HG03103 (cell line): ENCODE results near the gene DLGAP3.
A peak's percentile ranks its signal among the peaks of the same experiment; 100 is the strongest.

Experiments
- ATAC-seq: cut with Tn5 transposase; IDR thresholded peaks from one replicate; pipeline ENCODE4 v1.9.1; 2021; ENCODE audit warnings: low read depth; ENCODE audit not compliant: unreplicated experiment

DLGAP3 gene

DNA sequence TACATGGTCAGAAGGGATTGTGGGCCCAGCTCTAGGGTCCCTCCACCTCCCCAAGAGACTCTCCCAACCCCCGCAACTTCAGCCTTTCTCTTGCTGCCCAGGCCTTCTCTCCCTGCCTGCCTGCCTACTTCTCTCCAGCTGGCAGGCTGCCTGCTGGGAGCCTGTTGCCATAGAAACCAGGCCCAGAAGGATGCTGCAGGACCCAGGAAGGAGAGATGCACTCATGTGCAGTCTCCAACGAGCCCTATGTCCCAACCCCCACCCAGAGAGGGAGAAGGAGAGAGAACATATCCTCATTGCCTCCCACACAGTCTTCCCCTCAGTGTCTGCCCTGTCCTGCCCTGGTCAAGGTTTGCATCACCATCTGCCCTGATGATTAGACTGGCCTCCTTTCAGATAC lies 59.1 kb downstream of the DLGAP3 start:
- ATAC-seq: no peak

DNA sequence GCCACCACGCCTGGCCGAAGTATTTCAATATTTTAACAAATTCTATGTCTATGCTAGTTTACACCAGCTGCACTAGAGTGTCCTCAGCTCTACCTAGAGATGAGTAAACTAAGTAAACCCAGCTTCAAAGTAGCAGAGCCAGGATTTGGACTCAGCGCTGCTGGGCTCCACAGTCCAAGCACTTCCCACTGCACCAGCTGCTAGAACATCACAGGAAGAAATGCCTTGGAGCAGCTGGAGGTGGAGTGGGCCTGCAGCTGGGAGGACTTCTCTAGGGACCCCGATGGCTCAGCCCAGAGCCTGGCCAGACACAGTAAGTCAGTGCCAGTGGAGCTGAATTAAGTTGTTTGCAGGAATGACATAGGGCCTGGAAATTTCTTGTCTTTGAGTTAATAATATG lies 59.7 kb downstream of the DLGAP3 start:
- no peak for ATAC-seq

DNA sequence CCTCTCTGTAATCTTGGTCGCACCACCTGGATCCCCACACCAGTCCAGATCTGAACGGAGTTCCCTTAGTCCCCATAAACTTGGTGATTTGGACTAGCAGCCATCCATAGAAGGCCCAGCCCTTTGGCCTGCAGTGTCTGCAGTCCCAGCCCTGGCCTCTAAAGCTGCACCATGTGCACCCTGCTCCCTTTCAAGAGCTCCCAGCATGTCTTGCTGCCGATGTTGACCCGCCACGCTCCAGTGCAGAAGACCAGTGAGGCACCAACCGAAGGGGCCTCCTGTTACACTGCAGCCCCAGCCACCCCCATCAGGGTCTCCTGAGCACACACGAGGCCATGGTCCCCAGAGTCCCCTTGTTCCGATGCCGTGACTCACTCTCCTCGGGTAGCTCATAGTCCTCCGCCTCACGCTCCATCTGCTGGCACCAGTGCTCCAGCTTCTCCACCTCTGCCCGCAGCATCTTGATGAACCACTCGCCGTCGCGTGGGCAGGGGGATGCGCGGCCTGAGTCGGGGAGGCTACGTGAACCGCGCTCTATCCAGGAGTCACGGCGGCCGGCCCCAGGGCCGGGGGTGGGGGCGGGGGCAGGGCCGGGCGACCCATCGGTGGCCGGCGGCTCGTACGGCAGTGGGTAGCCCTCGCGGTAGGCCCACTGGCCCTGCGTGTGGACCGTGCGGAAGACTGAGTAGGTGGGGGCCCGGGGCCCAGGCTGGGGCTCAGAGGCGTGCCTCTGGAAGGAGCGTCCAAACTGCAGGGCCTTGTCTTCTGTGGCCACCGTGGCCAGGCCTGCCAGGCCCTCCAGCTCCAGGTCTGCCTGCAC lies 61.0 kb downstream of the DLGAP3 start:
- ATAC-seq: no peak

DNA sequence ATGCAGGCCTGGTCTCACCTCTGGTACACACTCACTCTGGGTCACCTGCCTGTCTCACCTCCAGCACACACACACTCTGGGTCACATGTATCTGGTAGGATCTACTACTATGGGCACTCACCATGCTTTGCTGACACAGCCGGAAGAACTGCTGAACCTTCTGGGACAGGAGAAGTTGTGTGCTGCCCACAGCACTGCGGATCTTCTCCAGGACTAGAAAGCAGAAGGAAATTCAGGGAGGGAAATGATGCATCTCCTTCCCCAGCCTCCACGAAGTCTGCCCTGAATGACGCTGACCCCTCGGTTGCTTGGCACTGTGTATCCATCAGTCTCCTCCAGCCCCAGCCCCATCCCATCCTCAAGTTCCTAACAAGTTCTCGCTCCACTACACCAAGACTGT lies 62.0 kb downstream of the DLGAP3 start:
- no peak for ATAC-seq

DNA sequence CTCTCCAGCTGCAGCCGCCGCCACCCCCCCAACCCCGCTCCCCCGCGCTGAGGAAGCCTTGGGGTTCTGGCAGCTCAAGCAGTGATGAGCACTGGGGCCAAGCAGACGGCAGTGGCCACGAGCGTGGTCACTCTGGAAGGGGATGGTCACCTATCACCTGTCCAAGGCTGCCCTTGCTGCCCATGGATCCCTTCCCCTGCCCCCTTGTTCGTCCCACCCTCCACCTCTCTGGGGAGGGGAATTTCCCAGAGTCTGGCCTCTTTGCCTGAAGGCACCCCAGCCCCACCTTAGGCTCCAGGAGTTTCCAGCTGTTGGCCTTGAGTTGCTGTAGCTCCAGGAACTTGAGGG lies 62.7 kb downstream of the DLGAP3 start:
- no peak for ATAC-seq

DNA sequence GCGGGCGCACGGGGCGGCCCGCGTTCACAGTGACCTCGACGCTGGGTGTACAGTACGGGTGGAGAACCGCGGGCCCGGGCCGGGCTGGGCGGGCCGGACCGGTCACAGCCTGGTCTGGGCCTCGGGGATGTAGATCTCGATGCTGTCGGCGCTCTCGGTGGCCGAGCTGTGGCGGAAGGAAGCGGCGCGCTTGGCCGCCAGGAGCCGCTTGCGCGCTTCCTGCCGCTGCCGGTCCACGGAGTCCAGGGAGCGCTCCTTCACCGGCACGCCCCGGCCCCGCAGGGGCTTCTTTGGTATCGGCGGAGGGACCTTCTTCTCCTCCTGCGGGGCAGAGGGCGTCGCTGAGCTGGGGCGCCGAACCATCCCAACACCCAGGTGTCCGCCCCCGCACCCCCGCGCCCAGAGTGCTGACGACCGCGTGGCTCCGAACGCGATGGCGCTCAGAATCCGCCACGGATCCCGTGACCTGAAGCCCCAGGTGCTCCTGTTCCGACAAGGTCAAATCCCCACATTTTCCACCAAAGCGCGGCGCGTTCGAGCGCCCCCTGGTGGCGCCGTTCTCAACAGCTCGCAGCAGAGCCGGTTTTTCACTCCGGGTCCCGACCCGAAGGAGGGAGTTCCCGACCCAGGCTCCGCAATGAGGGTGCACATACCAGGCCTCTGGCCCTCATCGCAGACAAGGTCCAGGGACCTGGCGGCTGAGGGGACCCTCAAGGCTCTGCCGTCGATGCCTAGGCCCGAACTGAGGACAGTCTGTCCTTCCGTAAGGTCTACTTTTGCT lies 63.3 kb downstream of the DLGAP3 start:
- peak; percentile 53 for ATAC-seq

DNA sequence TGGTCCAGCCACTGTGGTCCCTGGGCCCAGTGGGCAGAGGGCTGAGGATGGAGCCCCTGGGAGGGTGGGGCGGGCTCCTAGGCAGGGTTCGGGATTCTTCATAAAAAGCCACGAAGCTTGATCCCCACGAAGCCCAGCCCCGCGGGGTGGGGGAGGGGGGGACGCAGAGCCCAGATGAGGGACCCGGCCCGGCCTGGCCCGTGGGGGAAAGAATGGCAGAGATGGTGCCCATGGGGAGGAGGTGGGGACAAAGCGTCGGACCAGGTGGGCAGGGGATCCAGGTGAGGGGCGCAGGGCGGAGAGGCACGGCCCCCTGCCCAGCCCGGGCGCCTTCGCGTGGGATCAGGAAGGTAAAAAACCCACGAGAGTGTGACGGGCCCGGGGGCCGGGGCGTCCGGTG lies 63.9 kb downstream of the DLGAP3 start:
- ATAC-seq: no peak

DNA sequence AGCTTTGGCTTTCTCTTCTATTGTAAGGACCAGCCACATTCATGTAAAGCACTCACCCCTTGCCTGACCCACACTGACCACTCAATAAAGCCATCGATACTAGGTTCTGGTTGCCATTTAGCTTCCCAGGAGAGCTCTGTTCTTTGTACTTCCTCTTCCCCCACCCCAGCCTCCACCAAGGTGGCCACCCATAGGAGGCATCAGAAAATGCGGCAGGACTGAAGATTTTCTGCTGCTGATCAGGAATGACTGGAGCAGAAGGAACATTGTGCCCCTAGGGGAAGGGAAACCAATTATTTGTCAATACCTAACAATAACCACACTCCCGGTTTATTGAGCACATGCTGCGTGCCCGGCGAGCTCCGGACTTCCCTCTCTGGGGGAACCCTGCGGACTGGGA lies 64.7 kb downstream of the DLGAP3 start:
- ATAC-seq: no peak

DNA sequence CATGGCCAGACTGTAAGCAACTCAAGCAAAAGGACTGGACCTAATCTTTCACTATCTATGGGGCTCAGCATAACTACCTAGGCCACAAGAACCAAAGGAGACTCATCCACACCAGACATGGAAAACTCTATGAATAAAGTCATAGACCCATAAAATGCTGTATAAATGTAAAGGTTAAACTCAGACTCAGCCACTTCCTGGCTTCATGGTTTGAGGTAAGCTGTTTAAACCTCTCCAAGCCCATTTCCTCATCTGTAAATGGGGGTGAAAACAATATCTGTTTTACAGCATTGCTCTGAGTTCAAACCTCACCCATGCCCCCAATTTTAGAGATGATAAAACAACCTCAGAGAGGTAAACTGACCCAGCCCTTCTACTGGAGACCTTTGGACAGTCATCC lies 65.9 kb downstream of the DLGAP3 start:
- ATAC-seq: no peak

DNA sequence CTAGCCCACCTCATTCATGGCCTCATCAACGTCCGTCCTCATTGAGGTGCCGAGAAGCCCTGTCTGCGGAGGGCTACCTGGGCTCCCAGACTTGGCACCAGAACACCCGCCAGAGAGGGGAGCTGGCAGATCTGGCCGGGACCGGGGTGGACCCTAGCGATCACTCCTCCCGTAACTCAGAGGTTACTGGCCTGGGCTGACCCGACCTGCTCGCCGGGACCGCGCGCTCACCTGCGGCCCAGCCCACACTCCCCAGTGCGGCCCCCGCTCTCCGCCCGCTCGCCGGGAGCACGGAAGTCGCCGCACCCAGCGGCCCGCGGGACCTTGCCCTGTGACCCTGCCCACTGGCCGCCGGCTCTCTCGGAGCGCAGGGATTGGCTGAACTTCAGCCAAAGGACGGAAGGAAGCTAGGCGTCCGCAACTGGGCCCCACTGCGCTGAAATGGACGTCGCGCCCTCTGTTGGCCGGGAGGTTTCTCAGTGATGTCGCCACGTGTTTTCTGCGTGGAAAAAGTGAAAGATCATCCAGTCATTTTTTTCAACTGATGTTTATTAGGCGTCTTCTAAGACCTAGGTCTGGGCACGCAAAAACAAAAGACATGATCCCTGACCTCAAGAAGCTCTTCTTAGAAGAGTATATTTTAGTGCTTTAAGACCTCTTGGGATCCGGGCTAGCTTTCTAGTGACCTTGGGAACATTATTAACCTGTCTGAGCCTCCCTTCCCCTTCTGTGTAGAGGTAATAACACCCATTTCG lies 69.8 kb downstream of the DLGAP3 start, which contains the start of gene SMIM12:
SMIM12 (minus strand) TSS at position 304 of the 755 bp plus-strand sequence. CDS start 3,772 bp downstream, outside the sequence.
- ATAC-seq: peak; percentile 92

DNA sequence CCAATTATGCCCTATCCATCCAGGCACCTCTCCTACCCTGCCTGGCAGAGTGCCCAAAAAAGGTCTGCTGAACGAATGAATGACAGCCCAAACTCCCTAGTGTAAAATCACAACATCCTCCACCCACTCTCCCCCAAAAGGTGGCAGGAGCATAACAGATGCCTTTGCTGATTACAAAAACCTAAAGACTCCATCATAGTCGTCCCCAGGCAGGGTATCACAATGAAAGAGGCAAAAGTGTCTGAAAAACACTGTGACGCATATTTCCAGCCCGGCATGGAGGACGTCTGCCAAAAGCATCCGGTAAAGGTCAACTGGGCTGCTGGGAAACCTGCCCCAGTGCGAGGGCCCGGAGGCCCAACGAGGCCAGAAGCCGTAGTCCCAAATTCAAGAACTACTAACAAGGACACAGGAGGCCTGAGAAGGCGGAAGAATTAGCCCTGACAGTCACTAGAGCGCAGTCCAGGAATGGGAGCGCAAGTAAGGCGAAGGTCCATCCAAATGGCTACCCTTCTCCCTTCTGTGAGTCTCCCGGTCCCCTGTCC lies 70.5 kb downstream of the DLGAP3 start:
- peak; percentile 4 for ATAC-seq

DNA sequence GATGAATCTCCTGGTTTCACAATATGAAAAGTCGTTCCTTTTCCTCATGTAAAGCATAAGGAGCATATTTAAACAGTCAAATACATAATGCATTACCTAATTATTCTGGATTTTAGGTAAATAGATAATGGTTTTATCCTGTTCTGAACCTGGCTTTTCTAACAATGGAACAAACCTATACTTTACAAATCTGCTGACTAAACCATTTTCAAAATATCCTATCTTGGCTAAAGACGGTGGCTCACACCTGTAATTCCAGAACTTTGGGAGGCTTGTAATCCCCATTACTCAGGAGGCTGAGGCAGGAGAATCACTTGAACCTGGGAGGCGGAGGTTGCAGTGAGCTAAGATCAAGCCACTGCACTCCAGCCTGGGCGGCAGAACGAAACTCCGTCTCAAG lies 72.8 kb downstream of the DLGAP3 start:
- ATAC-seq: no peak

DNA sequence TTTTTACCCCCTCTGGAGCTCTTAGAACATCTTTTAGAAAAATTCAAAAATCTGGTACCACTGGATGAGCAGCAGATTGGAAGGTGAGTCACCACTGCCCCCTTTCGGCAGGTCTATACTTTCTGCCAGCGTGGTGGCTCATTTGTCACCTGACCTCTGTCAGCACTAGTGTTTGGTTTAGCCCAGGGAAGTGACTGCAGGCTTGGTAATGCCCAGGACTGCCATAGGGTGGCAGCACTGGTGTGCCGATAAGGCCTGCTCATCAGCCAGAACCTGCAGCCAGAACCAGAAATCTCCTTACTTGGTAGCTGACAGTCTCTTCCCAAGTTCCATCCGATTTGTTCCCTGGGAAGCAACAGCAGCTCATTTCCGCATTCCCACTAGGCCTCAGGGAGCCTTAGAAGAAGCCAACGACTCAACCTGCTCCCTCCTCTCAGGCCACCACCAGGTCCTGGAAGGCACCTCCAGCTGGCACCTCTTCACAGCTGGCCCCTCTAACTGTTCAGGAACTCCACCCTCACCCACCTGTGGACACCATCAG lies 76.7 kb downstream of the DLGAP3 start:
- ATAC-seq: peak; percentile 95

DNA sequence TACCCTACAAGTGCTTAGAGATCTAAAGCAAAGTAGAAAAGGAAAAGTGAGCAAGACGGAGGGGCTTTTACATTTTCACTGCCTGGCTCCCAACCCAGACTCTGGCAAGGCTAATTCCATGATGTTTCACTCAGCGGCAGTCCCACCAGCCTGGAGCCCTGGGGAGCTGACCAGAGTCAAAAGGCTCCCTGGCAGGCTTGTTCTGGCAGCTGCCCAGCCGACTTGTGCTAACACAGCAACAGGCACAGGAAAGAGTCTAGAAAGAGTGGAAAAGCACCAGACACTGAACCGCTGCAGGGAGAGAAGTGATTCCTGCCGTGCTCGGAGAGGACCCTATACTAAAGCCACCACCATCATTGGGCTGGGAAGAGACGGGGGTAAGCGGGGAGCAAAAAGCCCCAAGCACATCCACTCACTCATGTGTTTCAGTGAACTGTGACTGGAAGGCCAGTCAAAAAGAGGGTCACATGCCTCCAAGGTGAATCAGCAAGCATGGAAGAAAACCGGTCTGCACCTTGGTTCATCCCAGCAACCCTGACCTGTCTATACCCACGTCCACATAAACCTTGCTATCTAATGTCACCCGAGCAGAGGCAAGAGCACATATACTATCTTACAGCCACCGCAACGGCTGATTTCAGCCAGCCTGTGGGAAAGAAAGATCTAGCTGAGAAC lies 77.9 kb downstream of the DLGAP3 start:
- no peak for ATAC-seq

DNA sequence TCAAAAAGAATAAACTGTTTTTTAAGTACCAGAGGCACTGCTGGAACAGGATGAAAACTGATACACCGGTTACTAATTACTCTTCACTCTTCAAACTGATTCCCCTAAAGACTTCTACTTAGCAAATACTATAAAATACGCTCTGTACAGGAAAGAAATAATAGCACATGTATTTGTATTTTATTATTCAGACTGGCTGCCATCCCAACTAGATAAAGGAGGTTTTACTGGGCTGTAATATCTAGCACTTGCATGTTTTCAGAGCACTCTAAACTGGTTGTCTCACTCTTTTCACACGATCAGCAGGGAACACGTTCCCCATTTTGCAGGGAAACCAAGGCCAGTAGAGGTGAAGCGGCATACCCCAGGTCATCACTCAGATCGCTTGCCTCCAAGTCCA lies 79.1 kb downstream of the DLGAP3 start:
- ATAC-seq: no peak

DNA sequence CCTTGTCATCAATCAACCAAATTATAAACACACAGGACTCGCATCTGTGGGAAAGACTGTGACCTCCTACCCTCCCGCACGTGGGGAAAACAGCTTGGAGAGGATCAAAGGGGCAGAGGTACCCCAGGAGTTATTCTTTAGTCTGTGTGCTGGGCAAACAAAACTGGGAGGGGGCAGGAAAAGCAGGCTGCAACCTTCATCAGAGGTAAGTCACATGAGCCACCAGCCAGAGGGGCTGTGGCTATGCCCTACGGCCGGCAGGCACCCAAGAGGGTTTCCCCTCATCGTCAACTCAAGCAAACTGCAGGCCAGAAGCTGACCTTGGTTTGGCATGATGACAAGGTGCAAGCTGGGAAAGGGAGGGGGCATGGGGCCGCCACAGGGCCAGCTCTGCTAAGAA lies 82.4 kb downstream of the DLGAP3 start:
- no peak for ATAC-seq

DNA sequence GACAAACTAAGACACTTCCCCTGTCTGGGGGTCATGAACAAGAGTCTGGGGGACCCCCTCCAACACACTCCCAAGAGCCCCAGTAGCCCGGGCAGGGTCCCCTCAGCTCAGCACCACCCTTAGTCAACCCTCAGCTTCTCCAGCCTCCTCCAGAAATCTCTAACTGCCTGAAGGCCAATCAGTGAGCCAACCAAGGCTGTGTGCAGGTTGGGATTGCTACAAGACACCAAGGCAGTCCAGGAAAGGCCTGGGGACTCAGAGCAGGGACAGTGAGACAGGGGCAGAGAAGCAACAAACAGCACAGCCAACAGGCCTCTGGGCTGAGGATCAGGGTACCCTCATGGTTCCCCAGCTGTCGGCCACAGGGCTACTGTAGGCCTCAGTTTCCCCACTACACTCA lies 83.2 kb downstream of the DLGAP3 start:
- ATAC-seq: no peak

DNA sequence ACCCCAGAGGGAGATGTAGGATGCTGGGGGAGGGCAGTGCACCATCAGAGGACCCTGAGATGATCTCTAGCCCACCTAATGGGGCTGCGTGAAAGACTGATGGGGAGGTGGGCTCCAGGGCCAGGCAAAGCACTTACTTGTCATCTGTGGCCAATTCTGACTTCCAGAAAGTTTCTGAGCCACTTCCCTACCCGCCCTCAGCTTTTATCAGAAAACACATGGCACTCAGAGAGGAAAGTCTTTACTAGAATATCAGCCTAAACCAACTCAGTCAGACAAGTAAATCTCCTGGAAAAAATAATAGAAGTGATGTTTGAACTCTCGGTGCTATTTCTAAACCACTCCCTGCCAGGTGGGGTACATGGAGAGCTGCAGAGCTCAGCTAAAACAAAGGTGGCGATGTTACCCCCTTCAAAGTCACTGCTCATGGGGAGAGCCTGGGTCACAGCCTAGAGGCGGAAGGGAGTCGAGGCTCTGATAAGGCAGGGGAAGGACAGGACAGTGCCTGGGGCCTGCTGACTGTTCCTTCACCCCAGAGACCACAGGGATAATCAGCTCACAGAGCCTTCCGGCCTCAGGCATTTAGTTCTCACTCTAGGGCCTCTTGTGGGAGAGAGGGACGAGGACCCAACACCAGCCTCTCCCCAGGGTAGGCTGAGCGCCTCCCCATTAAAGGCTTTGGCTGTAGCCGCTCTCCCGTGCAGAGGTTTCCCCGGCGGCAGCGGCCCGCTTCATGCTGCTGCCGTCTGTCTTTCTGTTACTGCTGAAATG lies 84.1 kb downstream of the DLGAP3 start:
- no peak for ATAC-seq

DNA sequence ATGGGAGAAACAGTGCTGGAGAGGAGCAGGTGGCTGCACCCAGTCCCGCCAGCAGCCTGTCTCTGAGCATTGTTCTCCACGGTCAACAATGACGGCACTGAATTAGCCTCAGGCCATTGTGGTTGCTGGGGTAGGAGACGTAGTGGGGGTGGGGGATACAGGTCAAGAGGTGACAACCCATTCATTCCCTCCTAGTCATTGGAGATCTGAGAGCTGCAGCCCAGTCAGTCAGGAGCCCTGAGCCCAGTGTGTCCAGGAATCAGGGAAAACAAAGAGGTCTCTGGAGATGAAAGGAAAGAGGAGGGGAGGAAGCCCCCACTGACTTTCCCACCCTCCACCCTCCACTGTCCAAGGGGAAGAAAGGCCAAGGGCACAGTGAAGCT lies 85.2 kb downstream of the DLGAP3 start:
- no peak for ATAC-seq
